Caco-2 (cell line): ENCODE measurements around the gene FHOD3. TPM values are rescaled to one million over a fixed set of nuclear protein-coding genes. Genes with fewer than 3 reads are reported as not detected.

Experiments
- BruUV-seq: library from RNA; stranded (reverse); fragments of 400-500 nt; replicated peaks from 2 replicates; lab custom pipeline; 2021; lab: Mats Ljungman, UMichigan
- CTCF ChIA-PET: fragments of 300-600 bp; sonication (Branson Sonifier 250); formaldehyde crosslinking; loops from one replicate; lab custom pipeline; 2022; ENCODE audit warnings: antibody characterized with exemption; lab: Charles Lee
- POLR2A ChIA-PET: fragments of 300-600 bp; sonication (Branson Sonifier 250); formaldehyde crosslinking; loops from one replicate; lab custom pipeline; 2022; ENCODE audit warnings: antibody characterized with exemption; lab: Charles Lee
- DNase-seq, 2 experiments: peaks; one replicate each; pipeline versions ENCODE4 v3.0.0 to v3.0.0-alpha.2; 2020 to 2022
- H3K27me3 ChIP-seq: replicated peaks from 2 replicates; pipeline ENCODE4 v1.6.0; 2011; ENCODE audit warnings: low read length; ENCODE audit not compliant: control insufficient read depth, insufficient read depth
- H3K36me3 ChIP-seq: 2 replicates; pipeline ENCODE4 v1.5.1; 2011; ENCODE audit warnings: low read length; ENCODE audit not compliant: control insufficient read depth, insufficient read depth
- H3K4me1 ChIP-seq: fragments of 250-450 bp; sonication (Bioruptor Pico); 2 replicates; pipeline ENCODE4 v1.5.1; 2020; ENCODE audit warnings: mild to moderate bottlenecking
- H3K4me3 ChIP-seq: 2 replicates; pipeline ENCODE4 v1.5.1; 2011; ENCODE audit warnings: low read depth, mild to moderate bottlenecking, control low read depth, low read length
- H3K9me3 ChIP-seq: fragments of 250-450 bp; sonication (Bioruptor Pico); 2 replicates; pipeline ENCODE4 v1.5.1; 2020; ENCODE audit warnings: mild to moderate bottlenecking, moderate library complexity
- H3K27ac Mint-ChIP-seq: one replicate; pipeline ENCODE4 v1.8.0; 2022; ENCODE audit warnings: mixed read lengths; ENCODE audit not compliant: unreplicated experiment
- H3K27me3 Mint-ChIP-seq: one replicate; pipeline ENCODE4 v1.8.0; 2022; ENCODE audit warnings: mixed read lengths; ENCODE audit not compliant: insufficient read depth, unreplicated experiment
- H3K36me3 Mint-ChIP-seq: one replicate; pipeline ENCODE4 v1.8.0; 2022; ENCODE audit warnings: mild to moderate bottlenecking, mixed read lengths; ENCODE audit not compliant: insufficient read depth, unreplicated experiment
- H3K4me1 Mint-ChIP-seq: one replicate; pipeline ENCODE4 v1.8.0; 2022; ENCODE audit warnings: low read depth, mixed read lengths; ENCODE audit not compliant: unreplicated experiment
- H3K4me3 Mint-ChIP-seq: one replicate; pipeline ENCODE4 v1.8.0; 2022; ENCODE audit warnings: mild to moderate bottlenecking, moderate library complexity, mixed read lengths; ENCODE audit not compliant: unreplicated experiment
- H3K9me3 Mint-ChIP-seq: one replicate; pipeline ENCODE4 v1.8.0; 2022; ENCODE audit warnings: mixed read lengths; ENCODE audit not compliant: unreplicated experiment
- intact Hi-C: fragments of 100-400 bp; cut with micrococcal nuclease; formaldehyde crosslinking; loops from one replicate; pipeline ENCODE4 v1.10.0; 2022; ENCODE audit not compliant: unreplicated experiment
- total RNA-seq: library from RNA; stranded (reverse); gene quantifications from 2 replicates; pipeline ENCODE4 v1.2.3, GENCODE V29; 2022
- TF ChIP-seq, protein P1 (sequence below), 2 experiments: fragments of 200-600 bp in 1 of 2; IDR thresholded peaks; 1 replicate in 1 of 2; 2 replicates in 1 of 2; pipeline versions ENCODE4 v1.5.1 to v1.8.0; 2011 to 2022; ENCODE audit warnings: antibody characterized with exemption in 1 of 2, control low read depth in 1 of 2, inconsistent platforms in 1 of 2, low read depth in 1 of 2, low read length in 1 of 2, mild to moderate bottlenecking in 1 of 2, moderate library complexity in 1 of 2; ENCODE audit not compliant: insufficient read depth in 1 of 2, severe bottlenecking in 1 of 2, unreplicated experiment in 1 of 2

Gene FHOD3
- total RNA-seq, 1 experiment from 2014 or later, result not detected

DNA sequence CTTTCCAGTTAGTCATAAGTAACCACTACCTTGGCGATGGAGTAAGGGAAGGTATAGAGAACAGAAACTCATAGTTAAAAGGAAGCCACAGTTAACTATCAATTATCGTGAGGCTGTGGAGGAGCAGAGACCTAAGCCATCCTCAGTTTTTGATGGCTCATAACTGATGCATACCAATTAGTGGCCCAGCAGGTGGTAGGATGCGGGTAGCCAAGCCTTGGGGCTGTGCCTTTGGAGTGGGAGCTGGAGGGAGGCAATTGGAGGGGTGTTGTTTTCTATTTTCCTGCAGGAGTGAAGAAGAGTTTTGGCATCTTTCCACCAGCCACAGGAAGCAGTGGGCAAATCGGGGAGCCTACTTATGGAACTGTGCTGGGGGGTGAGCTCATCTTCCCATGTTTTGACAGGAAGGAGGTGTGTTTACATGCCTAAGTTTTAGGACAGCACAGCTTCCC lies 336.5 kb downstream of the FHOD3 start:
- CTCF ChIA-PET, result no interaction called here
- no peaks in the 10 kb centered on the region for H3K4me1 ChIP-seq
- H3K27me3 ChIP-seq, result no peaks in the 10 kb centered on the region
- no TSS peak for BruUV-seq
- no peaks in the 10 kb centered on the region for H3K36me3 ChIP-seq
- Mint-ChIP-seq H3K27ac (no peak overlapping the region), H3K36me3 (no peaks in the 10 kb centered on the region), H3K4me3 (no peak overlapping the region), H3K4me1 (peaks cover 10% of the 10 kb centered on the region), H3K27me3 (peaks cover 13% of the 10 kb centered on the region), H3K9me3 (no peaks in the 10 kb centered on the region)
- intact Hi-C loops, result no loop called here
- H3K4me3 ChIP-seq, result no peak overlapping the region
- POLR2A ChIA-PET, result no interaction called here
- no peaks in the 10 kb centered on the region for H3K9me3 ChIP-seq
- TF ChIP-seq, protein P1, sequence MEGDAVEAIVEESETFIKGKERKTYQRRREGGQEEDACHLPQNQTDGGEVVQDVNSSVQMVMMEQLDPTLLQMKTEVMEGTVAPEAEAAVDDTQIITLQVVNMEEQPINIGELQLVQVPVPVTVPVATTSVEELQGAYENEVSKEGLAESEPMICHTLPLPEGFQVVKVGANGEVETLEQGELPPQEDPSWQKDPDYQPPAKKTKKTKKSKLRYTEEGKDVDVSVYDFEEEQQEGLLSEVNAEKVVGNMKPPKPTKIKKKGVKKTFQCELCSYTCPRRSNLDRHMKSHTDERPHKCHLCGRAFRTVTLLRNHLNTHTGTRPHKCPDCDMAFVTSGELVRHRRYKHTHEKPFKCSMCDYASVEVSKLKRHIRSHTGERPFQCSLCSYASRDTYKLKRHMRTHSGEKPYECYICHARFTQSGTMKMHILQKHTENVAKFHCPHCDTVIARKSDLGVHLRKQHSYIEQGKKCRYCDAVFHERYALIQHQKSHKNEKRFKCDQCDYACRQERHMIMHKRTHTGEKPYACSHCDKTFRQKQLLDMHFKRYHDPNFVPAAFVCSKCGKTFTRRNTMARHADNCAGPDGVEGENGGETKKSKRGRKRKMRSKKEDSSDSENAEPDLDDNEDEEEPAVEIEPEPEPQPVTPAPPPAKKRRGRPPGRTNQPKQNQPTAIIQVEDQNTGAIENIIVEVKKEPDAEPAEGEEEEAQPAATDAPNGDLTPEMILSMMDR (IDR thresholded peaks at IDR 0.05; ENCODE audit: insufficient read depth in 1 of 2, low read depth in 1 of 2, low read length in 1 of 2, severe bottlenecking in 1 of 2, unreplicated experiment in 1 of 2), result no peak
- no peak for DNase-seq

DNA sequence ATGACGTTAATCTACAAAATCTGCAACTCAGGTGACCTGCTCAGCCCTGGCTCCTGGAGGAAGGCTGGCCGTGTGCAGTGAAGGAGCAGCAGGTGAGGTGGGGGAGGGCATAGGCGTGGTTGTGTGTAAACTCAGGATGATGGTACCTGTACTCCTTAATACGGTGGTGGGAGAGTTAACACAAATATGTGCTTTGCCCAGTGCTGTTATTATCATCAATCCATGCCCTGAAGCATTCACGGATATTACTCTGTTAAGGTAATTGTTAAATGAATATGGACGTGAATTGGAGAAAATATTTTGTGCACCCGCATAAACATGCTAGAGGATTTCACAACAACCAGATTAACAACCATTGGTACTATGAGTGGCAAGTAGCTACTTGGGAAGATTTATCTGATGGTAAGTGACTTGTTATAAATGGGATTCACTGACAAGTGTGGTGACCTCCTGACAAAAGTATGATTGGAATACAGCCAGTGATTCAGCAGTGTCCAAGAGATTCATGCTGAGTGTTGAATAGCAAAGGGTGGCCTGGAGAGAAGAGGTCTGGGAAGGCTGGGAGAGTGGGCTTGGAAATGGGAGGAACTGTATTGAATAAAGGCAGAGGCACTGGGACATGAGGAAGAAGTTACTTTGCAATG lies 337.2 kb downstream of the FHOD3 start:
- H3K4me1 ChIP-seq, result no peaks in the 10 kb centered on the region
- no peak overlapping the region for H3K4me3 Mint-ChIP-seq
- H3K9me3 Mint-ChIP-seq, result no peaks in the 10 kb centered on the region
- no peak overlapping the region for H3K4me3 ChIP-seq
- no peak for DNase-seq
- POLR2A ChIA-PET, result no interaction called here
- BruUV-seq, result no TSS peak
- H3K36me3 Mint-ChIP-seq, result no peaks in the 10 kb centered on the region
- no peaks in the 10 kb centered on the region for H3K9me3 ChIP-seq
- peaks cover 9% of the 10 kb centered on the region for H3K27me3 Mint-ChIP-seq
- TF ChIP-seq, protein P1 (IDR thresholded peaks at IDR 0.05; ENCODE audit: insufficient read depth in 1 of 2, low read depth in 1 of 2, low read length in 1 of 2, severe bottlenecking in 1 of 2, unreplicated experiment in 1 of 2), result no peak
- H3K27ac Mint-ChIP-seq, result no peak overlapping the region
- CTCF ChIA-PET, result no interaction called here
- no peaks in the 10 kb centered on the region for H3K36me3 ChIP-seq
- peaks cover 10% of the 10 kb centered on the region for H3K4me1 Mint-ChIP-seq
- H3K27me3 ChIP-seq, result no peaks in the 10 kb centered on the region
- intact Hi-C loops, result no loop called here

DNA sequence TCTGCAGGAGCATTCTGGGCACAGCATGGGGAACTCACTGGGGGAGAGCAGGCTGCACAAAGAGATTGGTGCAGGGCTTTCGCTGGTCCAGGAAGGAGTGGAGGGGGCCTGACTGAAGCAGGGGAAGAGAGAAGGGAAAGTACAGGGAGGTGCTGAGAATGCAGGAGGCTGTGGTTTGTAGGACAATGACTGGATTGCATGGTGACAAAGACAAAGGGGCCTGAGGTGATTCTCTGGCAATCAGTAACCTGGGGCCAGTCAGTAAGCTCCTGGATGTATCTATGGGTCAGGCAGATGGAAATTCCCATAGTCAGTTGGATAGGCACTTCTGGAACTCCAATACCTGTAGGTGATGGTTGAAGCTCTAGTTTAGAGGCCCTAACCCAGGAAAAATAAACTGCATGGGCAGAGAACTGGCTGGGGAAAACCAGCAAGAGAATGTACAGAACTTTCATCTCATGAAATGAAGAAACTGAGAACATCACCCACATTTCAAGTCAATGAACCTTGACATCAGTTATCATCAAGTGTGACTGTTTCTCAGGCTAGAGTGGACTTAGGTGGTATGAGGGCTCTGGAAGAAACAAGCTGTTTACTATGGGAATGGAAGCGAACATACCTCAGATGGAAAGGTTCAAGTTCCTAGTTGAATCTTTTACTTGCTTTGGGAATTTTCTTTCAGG lies 338.0 kb downstream of the FHOD3 start:
- peaks cover 9% of the 10 kb centered on the region for H3K27me3 Mint-ChIP-seq

More for the DNA sequence above, 338.0 kb downstream of the FHOD3 start:
- Histone ChIP-seq H3K36me3 (no peaks in the 10 kb centered on the region), H3K27me3 (no peaks in the 10 kb centered on the region), H3K4me1 (no peaks in the 10 kb centered on the region), H3K4me3 (no peak overlapping the region), H3K9me3 (no peaks in the 10 kb centered on the region)
- intact Hi-C loops, result no loop called here
- no peak overlapping the region for H3K4me3 Mint-ChIP-seq
- H3K4me1 Mint-ChIP-seq, result peaks cover 10% of the 10 kb centered on the region
- POLR2A ChIA-PET, result no interaction called here
- CTCF ChIA-PET, result no interaction called here
- TF ChIP-seq, protein P1 (IDR thresholded peaks at IDR 0.05; ENCODE audit: insufficient read depth in 1 of 2, low read depth in 1 of 2, low read length in 1 of 2, severe bottlenecking in 1 of 2, unreplicated experiment in 1 of 2), result no peak
- no peaks in the 10 kb centered on the region for H3K36me3 Mint-ChIP-seq
- DNase-seq, result no peak
- H3K27ac Mint-ChIP-seq, result no peak overlapping the region
- BruUV-seq, result no TSS peak
- H3K9me3 Mint-ChIP-seq, result no peaks in the 10 kb centered on the region
